Caco-2 (cell line): ENCODE measurements around the gene USP9X. TPM values are rescaled to one million over a fixed set of nuclear protein-coding genes. Genes with fewer than 3 reads are reported as not detected.

Source experiments
- BruUV-seq: library from RNA; stranded (reverse); fragments of 400-500 nt; replicated peaks from 2 replicates; lab custom pipeline; 2021; lab: Mats Ljungman, UMichigan
- CTCF ChIA-PET: fragments of 300-600 bp; sonication (Branson Sonifier 250); formaldehyde crosslinking; loops from one replicate; lab custom pipeline; 2022; ENCODE audit warnings: antibody characterized with exemption; lab: Charles Lee
- POLR2A ChIA-PET: fragments of 300-600 bp; sonication (Branson Sonifier 250); formaldehyde crosslinking; loops from one replicate; lab custom pipeline; 2022; ENCODE audit warnings: antibody characterized with exemption; lab: Charles Lee
- DNase-seq, 2 experiments: peaks; one replicate each; pipeline versions ENCODE4 v3.0.0 to v3.0.0-alpha.2; 2020 to 2022
- H3K27me3 ChIP-seq: replicated peaks from 2 replicates; pipeline ENCODE4 v1.6.0; 2011; ENCODE audit warnings: low read length; ENCODE audit not compliant: control insufficient read depth, insufficient read depth
- H3K36me3 ChIP-seq: 2 replicates; pipeline ENCODE4 v1.5.1; 2011; ENCODE audit warnings: low read length; ENCODE audit not compliant: control insufficient read depth, insufficient read depth
- H3K4me1 ChIP-seq: fragments of 250-450 bp; sonication (Bioruptor Pico); 2 replicates; pipeline ENCODE4 v1.5.1; 2020; ENCODE audit warnings: mild to moderate bottlenecking
- H3K4me3 ChIP-seq: 2 replicates; pipeline ENCODE4 v1.5.1; 2011; ENCODE audit warnings: low read depth, mild to moderate bottlenecking, control low read depth, low read length
- H3K9me3 ChIP-seq: fragments of 250-450 bp; sonication (Bioruptor Pico); 2 replicates; pipeline ENCODE4 v1.5.1; 2020; ENCODE audit warnings: mild to moderate bottlenecking, moderate library complexity
- H3K27ac Mint-ChIP-seq: one replicate; pipeline ENCODE4 v1.8.0; 2022; ENCODE audit warnings: mixed read lengths; ENCODE audit not compliant: unreplicated experiment
- H3K27me3 Mint-ChIP-seq: one replicate; pipeline ENCODE4 v1.8.0; 2022; ENCODE audit warnings: mixed read lengths; ENCODE audit not compliant: insufficient read depth, unreplicated experiment
- H3K36me3 Mint-ChIP-seq: one replicate; pipeline ENCODE4 v1.8.0; 2022; ENCODE audit warnings: mild to moderate bottlenecking, mixed read lengths; ENCODE audit not compliant: insufficient read depth, unreplicated experiment
- H3K4me1 Mint-ChIP-seq: one replicate; pipeline ENCODE4 v1.8.0; 2022; ENCODE audit warnings: low read depth, mixed read lengths; ENCODE audit not compliant: unreplicated experiment
- H3K4me3 Mint-ChIP-seq: one replicate; pipeline ENCODE4 v1.8.0; 2022; ENCODE audit warnings: mild to moderate bottlenecking, moderate library complexity, mixed read lengths; ENCODE audit not compliant: unreplicated experiment
- H3K9me3 Mint-ChIP-seq: one replicate; pipeline ENCODE4 v1.8.0; 2022; ENCODE audit warnings: mixed read lengths; ENCODE audit not compliant: unreplicated experiment
- CTCF ChIP-seq, 2 experiments: fragments of 200-600 bp in 1 of 2; IDR thresholded peaks; 1 replicate in 1 of 2; 2 replicates in 1 of 2; pipeline versions ENCODE4 v1.5.1 to v1.8.0; 2011 to 2022; ENCODE audit warnings: antibody characterized with exemption in 1 of 2, control low read depth in 1 of 2, inconsistent platforms in 1 of 2, low read depth in 1 of 2, low read length in 1 of 2, mild to moderate bottlenecking in 1 of 2, moderate library complexity in 1 of 2; ENCODE audit not compliant: insufficient read depth in 1 of 2, severe bottlenecking in 1 of 2, unreplicated experiment in 1 of 2
- intact Hi-C: fragments of 100-400 bp; cut with micrococcal nuclease; formaldehyde crosslinking; loops from one replicate; pipeline ENCODE4 v1.10.0; 2022; ENCODE audit not compliant: unreplicated experiment
- total RNA-seq: library from RNA; stranded (reverse); gene quantifications from 2 replicates; pipeline ENCODE4 v1.2.3, GENCODE V29; 2022

The USP9X gene
- total RNA-seq, 1 experiment from 2014 or later = 73.7 TPM

DNA sequence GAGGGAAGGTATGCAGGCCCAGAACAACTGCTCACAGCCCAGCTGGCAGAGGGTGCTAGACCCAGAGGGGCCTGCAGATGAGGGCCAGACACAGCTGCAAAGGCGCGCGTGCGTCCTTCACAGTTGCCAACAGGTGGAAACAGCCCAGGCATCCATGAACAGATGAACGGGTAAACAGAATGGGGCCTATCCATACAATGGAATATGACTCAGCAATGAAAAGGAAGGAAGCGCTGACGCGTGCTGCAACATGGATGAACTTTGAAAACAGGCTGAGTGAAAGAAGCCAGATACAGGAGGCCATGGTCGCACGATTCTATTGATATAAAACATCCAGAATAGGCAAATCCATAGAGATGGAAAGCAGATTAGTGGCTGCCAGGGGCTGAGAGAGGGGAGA lies 165.6 kb downstream of the USP9X start:
- Histone ChIP-seq H3K9me3 (no peaks in the 10 kb centered on the region), H3K36me3 (no peaks in the 10 kb centered on the region), H3K27me3 (no peaks in the 10 kb centered on the region), H3K4me3 (no peak overlapping the region), H3K4me1 (no peaks in the 10 kb centered on the region)
- no peaks in the 10 kb centered on the region for H3K4me1 Mint-ChIP-seq
- H3K27ac Mint-ChIP-seq = no peak overlapping the region
- ChIA-PET CTCF (no interaction called here), POLR2A (no interaction called here)
- no peaks in the 10 kb centered on the region for H3K27me3 Mint-ChIP-seq
- no peak for DNase-seq
- H3K36me3 Mint-ChIP-seq = no peaks in the 10 kb centered on the region
- TF ChIP-seq CTCF (IDR thresholded peaks at IDR 0.05; ENCODE audit: insufficient read depth in 1 of 2, low read depth in 1 of 2, low read length in 1 of 2, severe bottlenecking in 1 of 2, unreplicated experiment in 1 of 2) = no peak
- intact Hi-C loops = loop anchor here (10.0 kb wide), 1 partner anchor 596 kb away; no protein-coding TSS in a partner anchor
- H3K9me3 Mint-ChIP-seq = no peaks in the 10 kb centered on the region
- no peak overlapping the region for H3K4me3 Mint-ChIP-seq
- BruUV-seq = no TSS peak

DNA sequence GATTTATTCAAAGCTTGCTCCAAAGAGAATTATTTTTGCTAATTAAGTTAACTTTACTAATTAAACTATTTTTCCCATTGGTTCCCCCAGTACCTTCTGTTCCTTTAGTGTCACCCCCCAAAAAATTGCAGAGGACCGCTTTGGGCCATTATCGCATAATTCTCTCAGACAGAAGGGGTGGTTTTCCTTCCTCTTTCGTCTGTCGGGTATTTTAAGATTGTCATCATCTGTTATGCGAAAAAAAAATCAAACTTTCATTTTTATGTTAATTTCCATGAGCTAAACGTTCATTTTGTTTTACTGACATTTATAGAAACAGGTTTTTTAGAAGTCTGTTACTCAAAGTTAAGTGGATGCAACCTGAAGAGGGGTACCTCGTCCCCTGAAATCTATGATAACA lies 172.6 kb downstream of the USP9X start:
- no TSS peak for BruUV-seq
- DNase-seq = no peak
- H3K4me1 Mint-ChIP-seq = no peaks in the 10 kb centered on the region
- no peaks in the 10 kb centered on the region for H3K27me3 Mint-ChIP-seq
- Histone ChIP-seq H3K9me3 (no peaks in the 10 kb centered on the region), H3K4me1 (no peaks in the 10 kb centered on the region), H3K36me3 (no peaks in the 10 kb centered on the region), H3K4me3 (no peak overlapping the region), H3K27me3 (no peaks in the 10 kb centered on the region)
- peaks cover 10% of the 10 kb centered on the region for H3K9me3 Mint-ChIP-seq
- no peak for TF ChIP-seq CTCF (IDR thresholded peaks at IDR 0.05; ENCODE audit: insufficient read depth in 1 of 2, low read depth in 1 of 2, low read length in 1 of 2, severe bottlenecking in 1 of 2, unreplicated experiment in 1 of 2)
- H3K36me3 Mint-ChIP-seq = no peaks in the 10 kb centered on the region
- POLR2A ChIA-PET = no interaction called here
- intact Hi-C loops = loop anchor here (10.0 kb wide), 1 partner anchor 603 kb away; no protein-coding TSS in a partner anchor
- H3K4me3 Mint-ChIP-seq = no peak overlapping the region
- CTCF ChIA-PET = no interaction called here
- no peak overlapping the region for H3K27ac Mint-ChIP-seq

GRCh38 chrX:41258226-41258625 lies 173.0 kb downstream of the USP9X start:
- ChIA-PET POLR2A (no interaction called here), CTCF (no interaction called here)
- H3K27me3 ChIP-seq = no peaks in the 10 kb centered on the region
- H3K4me3 ChIP-seq = no peak overlapping the region
- peaks cover 10% of the 10 kb centered on the region for H3K9me3 Mint-ChIP-seq
- no peak for DNase-seq
- H3K36me3 Mint-ChIP-seq = no peaks in the 10 kb centered on the region
- H3K36me3 ChIP-seq = no peaks in the 10 kb centered on the region
- no peaks in the 10 kb centered on the region for H3K4me1 Mint-ChIP-seq
- BruUV-seq = no TSS peak
- intact Hi-C loops = loop anchor here (10.0 kb wide), 1 partner anchor 603 kb away; no protein-coding TSS in a partner anchor
- no peaks in the 10 kb centered on the region for H3K4me1 ChIP-seq
- no peaks in the 10 kb centered on the region for H3K9me3 ChIP-seq
- TF ChIP-seq CTCF (IDR thresholded peaks at IDR 0.05; ENCODE audit: insufficient read depth in 1 of 2, low read depth in 1 of 2, low read length in 1 of 2, severe bottlenecking in 1 of 2, unreplicated experiment in 1 of 2) = no peak
- H3K4me3 Mint-ChIP-seq = no peak overlapping the region
- H3K27ac Mint-ChIP-seq = no peak overlapping the region
- no peaks in the 10 kb centered on the region for H3K27me3 Mint-ChIP-seq
